ENCODE measurements around the gene AKAP8L.
A peak's percentile ranks its signal among the peaks of the same experiment; 100 is the strongest.

AKAP8L gene

GRCh38 chr19:15418579-15419412 lies at the start of gene AKAP8L:
AKAP8L (minus strand) TSS chr19:15418988; CDS start chr19:15418923, 65 bp downstream.
- peak within 1 kb of the TSS; percentile 83 for H3K27ac ChIP-seq (ENCODE audit: low read depth, low read length)

DNA sequence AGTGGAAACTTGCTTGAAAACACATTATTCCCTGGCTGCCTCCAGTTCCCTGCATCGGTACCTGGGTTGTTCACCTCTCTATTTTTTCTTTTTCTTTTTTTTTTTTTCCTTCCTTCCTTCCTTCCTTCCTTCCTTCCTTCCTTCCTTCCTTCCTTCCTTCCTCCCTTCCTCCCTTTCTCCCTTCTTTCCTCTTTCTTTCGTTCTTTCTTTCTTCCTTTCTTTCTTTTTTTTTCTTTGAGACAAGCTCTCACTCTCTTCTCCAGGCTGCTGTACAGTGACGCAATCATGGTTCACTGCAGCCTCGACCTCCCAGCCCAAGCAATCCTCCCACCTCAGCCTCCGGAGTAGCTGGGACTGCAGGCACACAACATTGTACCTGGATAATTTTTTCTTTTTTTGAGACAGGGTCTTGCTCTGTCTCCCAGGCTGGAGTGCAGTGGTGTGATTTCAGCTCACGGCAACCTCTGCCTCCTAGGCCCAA lies 49.0 kb upstream of the AKAP8L start:
- Histone ChIP-seq H3K9me3 (ENCODE audit: control insufficient read depth, insufficient read depth, low read depth, low read length) (no peaks in the 10 kb centered on the region), H3K4me3 (ENCODE audit: low read depth, low read length) (no peak overlapping the region), H3K4me1 (ENCODE audit: control insufficient read depth, insufficient read depth, low read length) (no peaks in the 10 kb centered on the region), H3K27ac (ENCODE audit: low read depth, low read length) (no peak overlapping the region), H3K36me3 (ENCODE audit: control insufficient read depth, insufficient read depth, low read length) (no peaks in the 10 kb centered on the region), H3K27me3 (ENCODE audit: control insufficient read depth, insufficient read depth, low read length) (peaks cover 79% of the 10 kb centered on the region), H3K9ac (ENCODE audit: low read length) (no peak overlapping the region)

More at GRCh38 chr19:15418579-15419412, at the start of gene AKAP8L:
- H3K9me3 ChIP-seq (ENCODE audit: control insufficient read depth, insufficient read depth, low read depth, low read length), result 0 out of 2 replicates have a peak, but pooled peaks cover 6% of the 10 kb centered on the region
- H3K4me1 ChIP-seq (ENCODE audit: control insufficient read depth, insufficient read depth, low read length), result peaks cover 12% of the 10 kb centered on the region
- peaks cover 34% of the 10 kb centered on the region for H3K36me3 ChIP-seq (ENCODE audit: control insufficient read depth, insufficient read depth, low read length)
- H3K9ac ChIP-seq (ENCODE audit: low read length), result peak within 1 kb of the TSS; percentile 99
- no peaks in the 10 kb centered on the region for H3K27me3 ChIP-seq (ENCODE audit: control insufficient read depth, insufficient read depth, low read length)
- H3K4me3 ChIP-seq (ENCODE audit: low read depth, low read length), result peak within 1 kb of the TSS; percentile 94

DNA sequence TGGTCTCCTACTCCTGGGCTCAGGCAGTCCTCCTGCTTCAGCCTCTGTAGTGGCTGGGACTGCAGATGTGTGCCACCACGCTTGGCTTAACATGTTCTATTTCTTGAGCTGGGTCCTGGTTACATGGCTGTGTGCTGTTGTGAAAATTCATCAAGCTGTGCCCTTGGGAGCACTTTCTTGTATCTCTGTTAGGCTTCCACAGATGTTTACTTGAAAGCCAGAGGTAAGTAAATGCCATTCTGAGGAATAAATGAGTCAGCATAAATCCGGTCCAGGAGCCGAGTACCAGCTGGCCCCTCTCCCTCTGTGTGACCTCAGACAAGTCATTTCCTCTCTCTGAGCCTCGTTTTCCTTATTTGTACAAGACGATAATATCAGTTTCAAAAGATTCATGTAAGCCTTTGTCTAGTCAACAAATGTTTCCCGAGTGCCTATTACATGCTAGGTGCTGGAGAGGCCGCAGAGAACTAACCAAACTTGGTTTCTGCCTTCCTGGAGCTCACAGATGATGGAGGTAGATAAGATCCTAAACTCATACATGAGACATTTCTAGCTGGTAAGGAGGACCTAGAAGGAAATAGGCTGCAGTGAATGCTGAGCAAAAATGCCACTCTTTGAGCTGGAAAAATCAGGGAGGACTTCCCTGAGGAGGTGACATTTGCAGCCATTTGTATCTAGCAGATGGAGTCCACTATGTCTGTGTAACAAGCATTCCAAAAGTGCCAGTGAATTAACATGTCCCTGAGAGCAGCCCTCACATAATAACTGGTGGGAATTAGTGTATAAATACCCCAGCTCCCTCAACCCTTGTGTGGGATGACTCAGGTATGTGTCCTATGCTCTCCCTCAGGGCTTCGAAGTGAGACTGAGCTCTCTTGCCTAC lies 48.3 kb upstream of the AKAP8L start:
- no peak overlapping the region for H3K9ac ChIP-seq (ENCODE audit: low read length)
- H3K27me3 ChIP-seq (ENCODE audit: control insufficient read depth, insufficient read depth, low read length), result peaks cover 73% of the 10 kb centered on the region
- H3K27ac ChIP-seq (ENCODE audit: low read depth, low read length), result no peak overlapping the region
- no peak overlapping the region for H3K4me3 ChIP-seq (ENCODE audit: low read depth, low read length)
- H3K4me1 ChIP-seq (ENCODE audit: control insufficient read depth, insufficient read depth, low read length), result no peaks in the 10 kb centered on the region
- no peaks in the 10 kb centered on the region for H3K36me3 ChIP-seq (ENCODE audit: control insufficient read depth, insufficient read depth, low read length)
- no peaks in the 10 kb centered on the region for H3K9me3 ChIP-seq (ENCODE audit: control insufficient read depth, insufficient read depth, low read depth, low read length)

GRCh38 chr19:15464394-15465385 lies 45.9 kb upstream of the AKAP8L start, which contains the start of gene RASAL3:
RASAL3 (minus strand) TSS chr19:15464544; CDS start chr19:15464358, 186 bp downstream.
- H3K9ac ChIP-seq (ENCODE audit: low read length), result no peak within 1 kb of the TSS
- no peaks in the 10 kb centered on the region for H3K4me1 ChIP-seq (ENCODE audit: control insufficient read depth, insufficient read depth, low read length)
- no peak within 1 kb of the TSS for H3K27ac ChIP-seq (ENCODE audit: low read depth, low read length)
- no peaks in the 10 kb centered on the region for H3K9me3 ChIP-seq (ENCODE audit: control insufficient read depth, insufficient read depth, low read depth, low read length)
- H3K27me3 ChIP-seq (ENCODE audit: control insufficient read depth, insufficient read depth, low read length), result peaks cover 73% of the 10 kb centered on the region
- peak within 1 kb of the TSS; percentile 11; the same call in 1 of the 2 replicates for H3K4me3 ChIP-seq (ENCODE audit: low read depth, low read length)
- H3K36me3 ChIP-seq (ENCODE audit: control insufficient read depth, insufficient read depth, low read length), result no peaks in the 10 kb centered on the region

DNA sequence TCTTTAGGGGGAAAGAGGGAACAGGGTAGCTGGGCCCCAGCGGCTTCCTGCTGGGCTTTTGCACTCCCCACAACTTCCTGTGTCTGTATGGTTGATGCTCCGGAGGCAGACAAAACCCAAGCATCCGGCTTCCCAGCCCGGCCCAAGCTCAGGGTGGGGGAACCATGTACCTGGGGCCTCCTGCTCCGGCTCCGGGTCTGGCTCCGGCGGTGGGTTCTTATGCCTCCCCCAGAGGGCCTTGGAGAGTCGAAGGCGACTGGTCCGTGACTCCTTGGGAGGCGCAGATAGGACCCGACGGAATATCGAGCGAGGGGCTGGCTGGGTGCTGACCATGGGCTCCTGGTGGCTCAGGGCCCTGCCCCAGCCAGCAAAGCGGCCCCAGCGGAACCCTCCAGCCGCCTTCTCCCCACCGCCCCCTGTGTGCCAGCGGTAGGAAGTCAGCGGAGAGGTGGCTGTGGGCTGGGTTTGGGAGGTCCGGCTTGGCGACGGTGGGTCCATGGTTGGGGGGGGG lies 45.1 kb upstream of the AKAP8L start:
- Histone ChIP-seq H3K9ac (ENCODE audit: low read length) (no peak overlapping the region), H3K9me3 (ENCODE audit: control insufficient read depth, insufficient read depth, low read depth, low read length) (no peaks in the 10 kb centered on the region), H3K4me1 (ENCODE audit: control insufficient read depth, insufficient read depth, low read length) (no peaks in the 10 kb centered on the region), H3K36me3 (ENCODE audit: control insufficient read depth, insufficient read depth, low read length) (no peaks in the 10 kb centered on the region), H3K4me3 (ENCODE audit: low read depth, low read length) (peak overlapping the region; percentile 11; the same call in 1 of the 2 replicates), H3K27ac (ENCODE audit: low read depth, low read length) (no peak overlapping the region), H3K27me3 (ENCODE audit: control insufficient read depth, insufficient read depth, low read length) (peaks cover 73% of the 10 kb centered on the region)

- H3K27me3 ChIP-seq (ENCODE audit: control insufficient read depth, insufficient read depth, low read length), result peaks cover 73% of the 10 kb centered on the region
- peaks cover 5% of the 10 kb centered on the region for H3K4me1 ChIP-seq (ENCODE audit: control insufficient read depth, insufficient read depth, low read length)
- no peaks in the 10 kb centered on the region for H3K9me3 ChIP-seq (ENCODE audit: control insufficient read depth, insufficient read depth, low read depth, low read length)
- no peak overlapping the region for H3K4me3 ChIP-seq (ENCODE audit: low read depth, low read length)
- H3K36me3 ChIP-seq (ENCODE audit: control insufficient read depth, insufficient read depth, low read length), result no peaks in the 10 kb centered on the region
- no peak overlapping the region for H3K9ac ChIP-seq (ENCODE audit: low read length)
- no peak overlapping the region for H3K27ac ChIP-seq (ENCODE audit: low read depth, low read length)
These were observed 42.9 kb upstream of the AKAP8L start for GRCh38 chr19:15461694-15462093.

- H3K4me3 ChIP-seq (ENCODE audit: low read depth, low read length), result peak overlapping the region; percentile 67
- H3K4me1 ChIP-seq (ENCODE audit: control insufficient read depth, insufficient read depth, low read length), result peaks cover 10% of the 10 kb centered on the region
- H3K9ac ChIP-seq (ENCODE audit: low read length), result no peak overlapping the region
- no peaks in the 10 kb centered on the region for H3K9me3 ChIP-seq (ENCODE audit: control insufficient read depth, insufficient read depth, low read depth, low read length)
- H3K27ac ChIP-seq (ENCODE audit: low read depth, low read length), result no peak overlapping the region
- H3K36me3 ChIP-seq (ENCODE audit: control insufficient read depth, insufficient read depth, low read length), result no peaks in the 10 kb centered on the region
- H3K27me3 ChIP-seq (ENCODE audit: control insufficient read depth, insufficient read depth, low read length), result peaks cover 89% of the 10 kb centered on the region
These were observed 39.1 kb upstream of the AKAP8L start for GRCh38 chr19:15457701-15458484.

DNA sequence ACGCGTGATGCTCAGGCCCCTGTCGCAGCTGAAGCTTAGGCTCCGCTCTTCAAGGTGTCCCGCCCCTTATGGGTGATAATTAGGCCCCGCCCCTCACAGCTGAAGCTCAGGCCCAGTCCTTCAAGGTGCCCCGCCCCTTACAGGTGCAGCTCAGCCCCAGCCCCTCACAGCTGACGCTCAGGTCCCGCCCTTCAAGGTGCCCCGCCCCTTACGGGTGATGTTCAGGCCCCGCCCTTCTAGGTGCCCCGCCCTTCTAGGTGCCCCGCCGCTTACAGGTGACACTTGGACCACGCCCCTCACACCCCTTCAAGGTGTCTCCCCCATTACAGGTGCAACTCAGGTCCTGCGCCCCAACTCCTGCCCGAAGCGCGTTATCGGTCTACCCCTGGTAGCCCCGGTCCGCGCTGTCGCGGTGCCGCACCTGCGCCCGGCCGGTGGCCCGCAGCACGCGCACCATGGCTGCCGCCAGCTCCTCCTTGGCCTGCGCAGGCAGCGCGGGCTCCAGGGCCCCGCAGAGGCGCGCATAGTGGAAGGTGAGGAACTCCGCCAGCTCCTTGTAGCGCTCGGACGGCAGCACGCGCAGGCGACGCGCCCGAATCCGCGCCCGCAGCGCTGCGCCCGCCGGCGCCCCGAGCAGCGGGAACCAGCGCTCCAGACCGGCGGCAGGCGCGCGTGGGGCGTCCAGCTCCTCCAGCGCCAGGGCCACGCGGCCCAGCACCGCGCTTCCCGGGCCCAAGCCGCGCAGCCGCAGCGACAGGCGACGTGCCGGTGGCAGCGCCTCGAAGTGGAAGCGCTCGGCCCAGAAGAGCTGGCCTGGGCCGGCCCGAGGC lies 38.3 kb upstream of the AKAP8L start:
- peak overlapping the region; percentile 67 for H3K4me3 ChIP-seq (ENCODE audit: low read depth, low read length)
- no peak overlapping the region for H3K27ac ChIP-seq (ENCODE audit: low read depth, low read length)
- H3K27me3 ChIP-seq (ENCODE audit: control insufficient read depth, insufficient read depth, low read length), result peaks cover 93% of the 10 kb centered on the region
- H3K36me3 ChIP-seq (ENCODE audit: control insufficient read depth, insufficient read depth, low read length), result no peaks in the 10 kb centered on the region
- no peaks in the 10 kb centered on the region for H3K9me3 ChIP-seq (ENCODE audit: control insufficient read depth, insufficient read depth, low read depth, low read length)
- H3K4me1 ChIP-seq (ENCODE audit: control insufficient read depth, insufficient read depth, low read length), result peaks cover 13% of the 10 kb centered on the region
- H3K9ac ChIP-seq (ENCODE audit: low read length), result no peak overlapping the region

DNA sequence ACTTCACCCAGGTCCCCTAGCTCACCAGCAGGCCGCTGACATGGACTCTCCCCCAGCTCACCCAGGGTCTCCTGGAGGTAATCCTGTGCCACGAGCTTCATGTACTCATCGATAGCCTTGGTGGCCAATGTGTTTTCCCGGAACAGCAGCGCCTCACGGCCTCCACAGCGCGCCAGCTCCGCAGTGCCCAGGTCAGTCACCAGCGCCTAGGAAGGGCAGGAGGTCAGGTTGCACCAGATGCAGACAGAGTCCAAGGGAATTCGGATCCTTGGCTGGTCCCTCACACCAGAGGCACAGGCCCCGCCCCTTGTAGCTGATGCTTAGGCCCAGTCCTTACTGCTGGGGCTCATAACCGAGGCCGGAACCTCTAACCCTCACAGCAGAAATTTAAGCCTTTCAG lies 37.7 kb upstream of the AKAP8L start:
- peaks cover 89% of the 10 kb centered on the region for H3K27me3 ChIP-seq (ENCODE audit: control insufficient read depth, insufficient read depth, low read length)
- no peaks in the 10 kb centered on the region for H3K9me3 ChIP-seq (ENCODE audit: control insufficient read depth, insufficient read depth, low read depth, low read length)
- H3K9ac ChIP-seq (ENCODE audit: low read length), result no peak overlapping the region
- peak overlapping the region; percentile 47 for H3K4me3 ChIP-seq (ENCODE audit: low read depth, low read length)
- H3K36me3 ChIP-seq (ENCODE audit: control insufficient read depth, insufficient read depth, low read length), result no peaks in the 10 kb centered on the region
- H3K4me1 ChIP-seq (ENCODE audit: control insufficient read depth, insufficient read depth, low read length), result peaks cover 18% of the 10 kb centered on the region
- no peak overlapping the region for H3K27ac ChIP-seq (ENCODE audit: low read depth, low read length)

Data from HUES6 (cell line).